Breast epithelium (tissue), 4 donors: ENCODE measurements around the gene TMEM178B. TPM values are rescaled to one million over a fixed set of nuclear protein-coding genes. Genes with fewer than 3 reads are reported as not detected.
"Not testable (repeated sequence)": the region's sequence is repeated elsewhere in the genome, so short reads cannot be mapped to it uniquely, and the experiment has no call there.

Experiments used
- DNase-seq, 2 donors: peaks; one replicate each; pipeline ENCODE4 v3.0.0-alpha.2; 2019; ENCODE audit warnings: low spot score in 2 of 2
- H3K27ac ChIP-seq, 2 donors: fragments of 200-600 bp; sonication (generic) in 1 of 2; one replicate each; pipeline ENCODE4 v1.5.1; 2016 to 2019; ENCODE audit warnings: mild to moderate bottlenecking in 1 of 2
- H3K27me3 ChIP-seq, 2 donors: fragments of 200-600 bp; sonication (generic) in 1 of 2; one replicate each; pipeline versions ENCODE4 v1.5.1 to v1.6.0; 2017 to 2019; ENCODE audit warnings: control low read depth in 1 of 2, mild to moderate bottlenecking in 1 of 2
- H3K36me3 ChIP-seq: fragments of 200-600 bp; one replicate; pipeline ENCODE4 v1.5.1; 2019
- H3K4me1 ChIP-seq, 2 donors: fragments of 200-600 bp; sonication (generic); one replicate each; pipeline ENCODE4 v1.5.1; 2016 to 2019; ENCODE audit warnings: control low read depth in 1 of 2
- H3K4me3 ChIP-seq, 3 donors: fragments of 200-600 bp; sonication (generic); 1 replicate in 2 of 3; 2 replicates in 1 of 3; pipeline ENCODE4 v1.5.1; 2016 to 2019; ENCODE audit warnings: mild to moderate bottlenecking in 3 of 3, moderate library complexity in 2 of 3
- H3K9me3 ChIP-seq, 2 donors: fragments of 200-600 bp; sonication (generic) in 1 of 2; one replicate each; pipeline ENCODE4 v1.5.1; 2016 to 2019; ENCODE audit warnings: control low read depth in 1 of 2
- CTCF ChIP-seq, 3 donors: fragments of 450-650 bp; IDR thresholded peaks; one replicate each; pipeline ENCODE4 v1.5.1; 2016 to 2017; ENCODE audit warnings: antibody characterized with exemption in 3 of 3, mild to moderate bottlenecking in 3 of 3, moderate library complexity in 3 of 3
- POLR2A ChIP-seq: fragments of 450-650 bp; IDR thresholded peaks from one replicate; pipeline ENCODE4 v1.6.1; 2016; ENCODE audit warnings: antibody characterized with exemption, mild to moderate bottlenecking, moderate library complexity
- POLR2AphosphoS5 ChIP-seq, 3 donors: sonication (generic); formaldehyde crosslinking; IDR thresholded peaks; one replicate each; pipeline ENCODE4 v1.6.1; 2017; ENCODE audit warnings: antibody characterized with exemption in 3 of 3
- intact Hi-C: fragments of 100-400 bp; cut with DNase I; formaldehyde crosslinking; loops from one replicate; pipeline ENCODE4 v1.15.1; 2023; ENCODE audit warnings: low total_unique reads
- total RNA-seq, 3 donors: library from RNA; depleted of rRNA; stranded (reverse); fragments of >200 nt; gene quantifications; one replicate each; pipeline ENCODE4 v1.1.0, GENCODE V29; 2016

The TMEM178B gene
- total RNA-seq, 3 donors from 2014 or later = 0.33 to 0.88 (median 0.64) TPM

- Histone ChIP-seq H3K9me3 (no peaks in the 10 kb centered on the region), H3K27ac (no peak overlapping the region), H3K4me1 (no peaks in the 10 kb centered on the region), H3K27me3 (no peaks in the 10 kb centered on the region), H3K36me3 (no peaks in the 10 kb centered on the region), H3K4me3 (no peak overlapping the region)
- intact Hi-C loops = no loop called here
- no peak for DNase-seq
- TF ChIP-seq POLR2A (no peak), POLR2AphosphoS5 (IDR thresholded peaks at IDR 0.05) (no peak), CTCF (IDR thresholded peaks at IDR 0.05) (no peak)
Measured at GRCh38 chr7:141377906-141378305, 304.0 kb downstream of the TMEM178B start.

DNA sequence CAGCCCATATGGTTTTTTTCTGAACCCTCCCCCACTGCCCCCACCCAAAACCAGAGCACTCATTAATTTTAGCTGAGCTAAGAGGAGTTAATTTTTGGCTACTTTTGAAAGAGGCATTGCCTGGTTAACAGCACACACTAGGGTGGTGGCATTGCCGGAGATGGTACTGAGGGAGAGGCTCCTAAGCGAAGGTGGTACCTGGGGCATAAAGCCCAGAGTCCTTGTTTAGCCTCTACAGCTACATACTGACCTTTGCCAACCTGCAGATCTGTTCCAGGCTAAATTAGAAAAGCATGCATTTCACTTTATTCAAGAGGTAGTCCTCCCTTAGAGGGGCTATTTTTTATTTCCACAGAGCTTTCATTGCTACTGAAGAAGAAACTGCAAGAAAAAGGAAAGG lies 304.5 kb downstream of the TMEM178B start:
- H3K9me3 ChIP-seq = no peaks in the 10 kb centered on the region
- no peaks in the 10 kb centered on the region for H3K36me3 ChIP-seq
- H3K4me3 ChIP-seq = no peak overlapping the region
- no peaks in the 10 kb centered on the region for H3K27me3 ChIP-seq
- intact Hi-C loops = no loop called here
- H3K4me1 ChIP-seq = no peaks in the 10 kb centered on the region
- DNase-seq = no peak
- H3K27ac ChIP-seq = no peak overlapping the region
- TF ChIP-seq CTCF (IDR thresholded peaks at IDR 0.05) (no peak), POLR2A (no peak), POLR2AphosphoS5 (IDR thresholded peaks at IDR 0.05) (no peak)

GRCh38 chr7:141381794-141382427 lies 308.0 kb downstream of the TMEM178B start:
- no peak for TF ChIP-seq CTCF (IDR thresholded peaks at IDR 0.05)
- no peak for TF ChIP-seq POLR2A
- no peak for TF ChIP-seq POLR2AphosphoS5 (IDR thresholded peaks at IDR 0.05)
- intact Hi-C loops = no loop called here

DNA sequence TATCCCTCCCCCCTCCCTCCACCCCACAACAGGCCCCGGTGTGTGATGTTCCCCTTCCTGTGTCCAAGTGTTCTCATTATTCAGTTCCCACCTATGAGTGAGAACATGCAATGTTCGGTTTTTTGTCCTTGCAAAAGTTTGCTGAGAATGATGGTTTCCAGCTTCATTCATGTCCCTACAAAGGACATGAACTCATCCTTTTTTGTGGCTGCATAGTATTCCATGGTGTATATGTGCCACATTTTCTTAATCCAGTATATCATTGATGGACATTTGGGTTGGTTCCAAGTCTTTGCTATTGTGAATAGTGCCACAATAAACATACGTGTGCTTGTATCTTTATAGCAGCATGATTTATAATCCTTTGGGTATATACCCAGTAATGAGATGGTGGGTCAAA lies 309.5 kb downstream of the TMEM178B start:
- intact Hi-C loops, H3K27me3 ChIP-seq, DNase-seq, H3K4me3 ChIP-seq, H3K36me3 ChIP-seq, H3K9me3 ChIP-seq, H3K27ac ChIP-seq, H3K4me1 ChIP-seq: not testable (repeated sequence)

More at GRCh38 chr7:141381794-141382427, 308.0 kb downstream of the TMEM178B start:
- H3K27me3 ChIP-seq = no peaks in the 10 kb centered on the region
- no peak overlapping the region for H3K4me3 ChIP-seq
- no peaks in the 10 kb centered on the region for H3K36me3 ChIP-seq
- DNase-seq = no peak
- H3K9me3 ChIP-seq = no peaks in the 10 kb centered on the region
- H3K27ac ChIP-seq = no peak overlapping the region
- H3K4me1 ChIP-seq = no peaks in the 10 kb centered on the region

DNA sequence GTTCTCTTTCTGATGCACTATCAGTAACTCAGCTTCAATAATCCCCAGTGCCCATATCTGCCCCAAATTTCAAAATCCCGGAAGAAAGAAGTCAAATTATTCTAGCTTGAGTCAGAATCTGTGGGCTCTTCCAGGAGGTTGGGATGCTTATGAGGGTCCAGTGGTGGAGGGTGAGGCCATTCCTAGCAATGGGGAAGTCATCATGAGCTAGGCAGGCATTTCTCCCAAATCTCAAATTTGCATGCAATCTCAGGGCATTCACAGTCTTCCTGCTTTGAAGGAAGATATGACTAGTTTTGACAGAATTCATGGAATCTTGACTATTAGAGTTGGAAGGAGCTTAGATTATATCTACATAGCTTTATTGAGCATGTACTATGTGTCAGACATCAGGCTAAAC lies 313.0 kb downstream of the TMEM178B start:
- TF ChIP-seq POLR2A (no peak), POLR2AphosphoS5 (IDR thresholded peaks at IDR 0.05) (no peak), CTCF (IDR thresholded peaks at IDR 0.05) (no peak)
- no peaks in the 10 kb centered on the region for H3K27me3 ChIP-seq
- no peak overlapping the region for H3K4me3 ChIP-seq
- H3K36me3 ChIP-seq = no peaks in the 10 kb centered on the region
- H3K27ac ChIP-seq = no peak overlapping the region
- intact Hi-C loops = no loop called here
- DNase-seq = no peak
- H3K4me1 ChIP-seq = no peaks in the 10 kb centered on the region
- no peaks in the 10 kb centered on the region for H3K9me3 ChIP-seq
